A549 (cell line): ENCODE measurements around the gene L3MBTL4.
"Not testable (repeated sequence)": the region's sequence is repeated elsewhere in the genome, so short reads cannot be mapped to it uniquely, and the experiment has no call there.

Experiments
- CTCF ChIP-seq: fragments of >200 bp; sonication (Bioruptor Twin); formaldehyde crosslinking; IDR thresholded peaks from 3 replicates; pipeline ENCODE4 v1.5.1; 2016
- MAX ChIP-seq: IDR thresholded peaks from 2 replicates; pipeline ENCODE4 v1.6.1; 2012
- MAZ ChIP-seq: fragments of 150-350 bp; IDR thresholded peaks from 2 replicates; pipeline ENCODE4 v1.6.1; 2014; ENCODE audit warnings: antibody characterized with exemption, low read depth, low read length, borderline replicate concordance

GRCh38 chr18:6185782-6186181 is 228.9 kb downstream of the L3MBTL4 start:
- not testable (repeated sequence) for TF ChIP-seq MAZ, CTCF, MAX
